ENCODE results near the gene LYSMD1. TPM values are rescaled to one million over a fixed set of nuclear protein-coding genes. Genes with fewer than 3 reads are reported as not detected.

Gene LYSMD1
- total RNA-seq, 2 experiments from 2014 or later: 4.4 to 4.9 TPM

- Mint-ChIP-seq H3K36me3 (no peaks in the 10 kb centered on the region), H3K4me1 (peaks cover 15% of the 10 kb centered on the region), H3K9me3 (ENCODE audit: low read depth) (no peaks in the 10 kb centered on the region), H3K27ac (peak overlapping the region; percentile 1), H3K27me3 (peaks cover 16% of the 10 kb centered on the region), H3K4me3 (peak overlapping the region; percentile 64)
- CTCF ChIA-PET: interaction anchor here (1.0 to 2.9 kb wide), 7 partner anchors 10 to 107 kb away, joined by 3 to 11 read pairs (median 4); no protein-coding TSS in a partner anchor
- peak; percentile 82 for DNase-seq
- peak; percentile 98 for ATAC-seq
These were observed 34.6 kb downstream of the LYSMD1 start for GRCh38 chr1:151130987-151131586.

DNA sequence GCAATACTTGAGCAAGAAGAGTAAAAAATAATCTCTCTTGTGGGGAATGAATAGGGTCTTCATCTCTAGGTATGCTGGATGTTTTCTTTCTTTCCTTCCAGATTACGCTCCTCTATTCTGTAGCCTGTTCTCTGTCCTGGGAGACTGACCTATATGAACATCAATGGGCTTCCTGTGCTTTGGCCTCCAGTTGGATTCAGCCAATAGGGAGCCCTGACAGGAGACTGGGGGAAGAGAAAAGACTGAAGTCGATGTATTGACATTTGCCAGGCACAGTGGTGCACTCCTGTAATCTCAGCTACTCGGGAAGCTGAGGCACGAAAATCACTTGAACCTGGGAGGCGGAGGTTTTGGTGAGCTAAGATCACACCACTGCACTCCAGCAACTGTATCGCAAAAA, 36.9 kb downstream of the LYSMD1 start:
- Mint-ChIP-seq H3K36me3 (peaks cover 3% of the 10 kb centered on the region), H3K9me3 (ENCODE audit: low read depth) (no peaks in the 10 kb centered on the region), H3K27ac (no peak overlapping the region), H3K27me3 (peaks cover 16% of the 10 kb centered on the region), H3K4me1 (peaks cover 13% of the 10 kb centered on the region), H3K4me3 (no peak overlapping the region)
- DNase-seq (no peak), ATAC-seq (no peak)
- CTCF ChIA-PET: interaction anchor here (1.2 kb wide), 2 partner anchors 11 to 27 kb away, joined by 4 to 5 read pairs; no protein-coding TSS in a partner anchor

GRCh38 chr1:151124763-151125403, 40.8 kb downstream of the LYSMD1 start:
- no peaks in the 10 kb centered on the region for H3K9me3 Mint-ChIP-seq (ENCODE audit: low read depth)
- no peak overlapping the region for H3K27ac Mint-ChIP-seq
- no peak overlapping the region for H3K4me3 Mint-ChIP-seq
- peaks cover 7% of the 10 kb centered on the region for H3K36me3 Mint-ChIP-seq
- DNase-seq (no peak), ATAC-seq (no peak)
- CTCF ChIA-PET: no interaction called here
- no peaks in the 10 kb centered on the region for H3K4me1 Mint-ChIP-seq
- H3K27me3 Mint-ChIP-seq: no peaks in the 10 kb centered on the region

GRCh38 chr1:151113877-151114276, 51.8 kb downstream of the LYSMD1 start:
- CTCF ChIA-PET: interaction anchor here (0.6 to 1.4 kb wide), 6 partner anchors 14 to 89 kb away, joined by 3 to 5 read pairs (median 3); no protein-coding TSS in a partner anchor
- Mint-ChIP-seq H3K36me3 (peaks cover 6% of the 10 kb centered on the region), H3K4me1 (no peaks in the 10 kb centered on the region), H3K27ac (no peak overlapping the region), H3K9me3 (ENCODE audit: low read depth) (no peaks in the 10 kb centered on the region), H3K4me3 (no peak overlapping the region), H3K27me3 (no peaks in the 10 kb centered on the region)
- ATAC-seq: no peak
- no peak for DNase-seq

Other genes with a start within 250 kb of the LYSMD1 start
- 10 to 100 TPM; 61.5 to 67.6 TPM for gene SETDB1, start 239.5 kb downstream of the LYSMD1 start, total RNA-seq
- gene CERS2, start 191.1 kb downstream of the LYSMD1 start, total RNA-seq: 100 to 1,000 TPM; 144 to 170 TPM
- under 1 TPM in 1 of 2 experiments, not detected in 1; 0.23 TPM for gene ANXA9, start 183.6 kb downstream of the LYSMD1 start, total RNA-seq
- 1 to 10 TPM; 4.2 to 7.0 TPM for gene MINDY1, start 159.0 kb downstream of the LYSMD1 start, total RNA-seq
- 10 to 100 TPM; 14.7 to 17.4 TPM for gene PRUNE1, start 157.5 kb downstream of the LYSMD1 start, total RNA-seq
- 1 to 10 TPM; 1.0 to 2.0 TPM for gene BNIPL, start 129.3 kb downstream of the LYSMD1 start, total RNA-seq
- gene C1orf56, start 118.2 kb downstream of the LYSMD1 start, total RNA-seq: 1 to 10 TPM; 1.2 to 2.0 TPM
- 100 to 1,000 TPM; 214 to 235 TPM for gene CDC42SE1, start 106.3 kb downstream of the LYSMD1 start, total RNA-seq
- gene MLLT11, start 105.5 kb downstream of the LYSMD1 start, total RNA-seq: 1 to 10 TPM; 4.1 to 5.0 TPM
- gene GABPB2, start 95.1 kb downstream of the LYSMD1 start, total RNA-seq: 10 to 100 TPM; 20.0 to 23.9 TPM
- gene SEMA6C, start 19.3 kb downstream of the LYSMD1 start, total RNA-seq: 1 to 10 TPM in 1 of 2 experiments, under 1 TPM in 1; 0.84 to 1.7 TPM
- gene TNFAIP8L2, start 9.3 kb downstream of the LYSMD1 start, total RNA-seq: 10 to 100 TPM; 14.5 to 17.6 TPM
- gene SCNM1, start 242 bp upstream of the LYSMD1 start, total RNA-seq: 10 to 100 TPM; 60.6 to 69.6 TPM
- gene TMOD4, start 10.1 kb upstream of the LYSMD1 start, total RNA-seq: 1 to 10 TPM; 2.9 to 3.6 TPM
- 10 to 100 TPM; 78.3 to 86.2 TPM for gene VPS72, start 24.3 kb upstream of the LYSMD1 start, total RNA-seq
- 10 to 100 TPM; 55.2 to 70.3 TPM for gene PIP5K1A, start 32.6 kb upstream of the LYSMD1 start, total RNA-seq
- 100 to 1,000 TPM; 187 to 223 TPM for gene PSMD4, start 88.8 kb upstream of the LYSMD1 start, total RNA-seq
- gene ZNF687, start 116.4 kb upstream of the LYSMD1 start, total RNA-seq: 10 to 100 TPM; 29.9 to 35.7 TPM
- 10 to 100 TPM; 68.5 to 73.9 TPM for gene PI4KB, start 161.5 kb upstream of the LYSMD1 start, total RNA-seq
- gene RFX5, start 181.3 kb upstream of the LYSMD1 start, total RNA-seq: 100 to 1,000 TPM; 109 to 139 TPM
- gene SELENBP1, start 206.8 kb upstream of the LYSMD1 start, total RNA-seq: not detected
- gene PSMB4, start 233.7 kb upstream of the LYSMD1 start, total RNA-seq: 100 to 1,000 TPM; 284 to 365 TPM